NCI-H1930 (cell line): ENCODE data around the gene LMOD2.

Source experiments
- DNase-seq, 2 experiments: peaks; one replicate each; lab custom pipeline; 2025; lab: John Stamatoyannopoulos, UW

LMOD2 gene

DNA sequence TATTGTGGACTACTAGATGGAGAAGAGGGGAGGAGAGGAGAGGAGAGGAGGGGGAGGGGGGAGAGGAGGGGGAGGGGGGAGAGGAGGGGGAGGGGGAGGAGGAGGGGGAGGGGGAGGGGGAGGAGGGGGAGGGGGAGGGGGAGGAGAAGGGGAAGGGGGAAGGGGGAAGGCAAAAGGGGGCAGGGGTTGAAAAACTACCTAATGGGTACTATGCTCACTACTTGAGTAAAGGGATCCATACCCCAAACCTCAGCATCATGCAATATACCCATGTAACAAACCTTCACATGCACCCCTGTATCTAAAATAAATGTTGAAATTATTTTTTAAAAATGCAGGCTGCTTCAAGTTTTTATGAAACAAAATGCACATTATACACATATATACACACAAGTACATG is 15.1 kb upstream of the LMOD2 start:
- DNase-seq: no peak

DNA sequence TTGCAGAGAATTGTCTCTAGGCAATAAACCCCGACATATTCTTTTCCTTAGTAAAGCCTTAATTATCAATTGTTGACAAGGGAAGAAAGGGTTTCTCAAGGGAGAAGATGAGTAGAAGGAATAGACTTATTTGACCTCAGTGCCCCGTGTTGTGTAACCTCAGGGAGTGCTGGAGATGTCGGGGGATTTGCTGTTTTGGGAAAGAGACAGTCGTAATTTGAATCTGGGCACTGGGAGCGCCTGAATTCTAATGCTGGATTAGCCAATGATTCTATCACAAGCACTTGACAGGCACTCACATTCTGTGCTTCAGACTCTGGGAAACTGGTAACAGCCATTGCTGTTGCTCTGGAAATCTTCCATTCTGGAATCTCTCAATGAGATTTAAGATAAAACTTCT is 13.8 kb upstream of the LMOD2 start:
- DNase-seq: no peak

DNA sequence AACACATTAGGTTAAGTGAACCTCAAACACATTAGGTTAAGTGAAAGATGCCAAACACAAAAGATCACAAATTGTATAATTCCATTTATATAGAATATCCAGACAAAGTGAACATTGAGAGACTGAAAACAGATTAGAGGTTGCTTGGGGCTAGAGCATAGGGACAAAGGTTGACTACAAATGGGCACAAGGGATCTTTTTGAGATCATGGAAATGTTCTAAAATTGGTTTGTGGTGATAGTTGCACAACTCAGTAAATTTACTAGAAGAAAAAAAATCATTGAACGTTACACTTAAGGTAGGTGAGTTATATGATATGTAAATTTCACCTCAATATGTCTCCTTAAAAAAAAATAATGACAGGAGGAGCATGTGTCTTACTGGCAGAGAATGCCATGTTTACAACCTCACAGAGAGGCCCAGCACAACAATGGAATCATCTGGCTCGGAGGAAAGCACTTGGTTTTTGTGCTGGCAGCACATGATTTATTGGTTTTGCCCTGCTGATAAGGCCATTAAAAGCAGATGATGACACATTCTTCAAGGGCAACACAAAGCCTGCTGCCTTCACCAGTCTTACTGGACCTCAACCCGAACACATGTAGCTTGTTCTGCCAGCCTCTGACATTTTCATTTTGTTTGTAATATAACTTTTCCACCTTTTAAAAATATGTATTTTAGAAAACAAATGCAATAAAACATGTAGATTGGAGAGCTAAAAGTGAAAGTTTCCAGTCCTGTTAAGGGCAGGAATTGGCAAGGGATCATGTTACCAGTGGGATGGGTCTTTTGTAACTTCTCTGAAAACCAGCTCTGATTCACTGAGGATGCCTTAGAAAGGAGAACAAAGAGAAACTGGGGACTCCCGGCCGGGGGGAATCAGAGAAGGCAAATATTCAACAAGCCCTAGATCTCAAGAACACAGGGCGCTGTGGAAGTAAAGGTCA is 11.9 kb upstream of the LMOD2 start:
- DNase-seq: peak; percentile 47 to 62

DNA sequence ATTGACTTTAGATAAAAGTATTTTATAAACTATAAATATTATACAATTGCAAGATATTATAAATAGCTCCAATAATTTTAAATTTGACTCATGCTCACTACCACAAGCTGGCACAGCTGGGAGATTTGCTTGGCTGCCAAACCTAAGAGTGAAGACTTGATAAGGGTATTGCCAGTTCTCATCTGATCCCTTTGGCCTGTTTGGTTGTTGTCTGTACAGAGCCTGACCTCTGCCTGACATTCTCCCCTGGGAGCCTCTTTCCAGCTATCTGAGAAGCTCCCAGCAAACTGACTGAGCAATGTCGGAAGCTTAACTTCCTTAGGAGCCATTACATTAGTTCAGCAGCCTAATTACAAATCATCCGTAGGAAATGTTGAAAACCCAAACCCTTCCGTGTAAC is 10.2 kb upstream of the LMOD2 start:
- no peak for DNase-seq

DNA sequence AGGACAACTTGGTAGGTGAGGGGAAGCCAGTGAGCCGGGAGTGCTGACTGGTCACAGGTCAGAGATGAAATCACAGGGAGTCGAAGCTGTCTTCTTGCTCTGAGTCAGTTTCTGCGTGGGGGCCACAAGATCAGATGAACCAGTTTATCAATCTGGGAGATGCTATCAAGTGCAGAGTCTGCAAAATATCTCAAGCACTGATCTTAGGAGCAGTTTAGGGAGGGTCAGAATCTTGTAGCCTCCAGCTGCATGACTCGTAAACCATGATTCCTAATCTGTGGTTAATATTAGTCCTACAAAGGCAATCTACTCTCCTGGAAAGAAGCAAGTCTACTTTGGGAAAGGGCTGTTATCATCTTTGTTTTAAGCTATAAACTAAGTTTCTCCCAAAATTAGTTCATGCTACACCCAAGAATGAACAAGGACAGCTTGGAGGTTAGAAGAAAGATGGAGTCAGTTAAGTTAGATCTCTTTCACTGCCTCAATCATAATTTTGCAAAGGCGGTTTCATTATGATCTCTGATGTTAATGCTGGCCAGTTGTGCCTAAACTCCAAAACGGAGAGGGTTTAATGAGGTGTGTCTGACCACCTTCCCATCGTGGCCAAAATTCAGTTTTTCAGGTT is 8.4 kb upstream of the LMOD2 start:
- no peak for DNase-seq

DNA sequence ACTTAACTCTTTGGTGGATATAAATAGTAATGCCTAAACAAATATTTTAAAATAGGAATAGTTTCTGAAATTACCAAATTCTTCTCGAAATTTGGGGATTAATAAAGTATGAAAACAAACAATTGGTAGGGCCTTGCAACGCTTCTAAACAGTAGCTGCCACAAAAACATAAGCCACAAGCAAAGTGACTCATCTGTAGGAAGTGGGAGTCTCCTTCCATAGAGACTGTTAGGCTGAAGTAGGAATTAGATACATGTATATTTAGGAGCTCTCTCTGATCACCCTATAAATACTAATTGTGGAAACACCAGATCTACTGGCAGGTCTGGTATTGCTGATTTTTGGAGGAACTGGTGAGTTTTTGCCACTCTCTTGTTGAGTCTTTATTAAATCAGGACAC is 5.7 kb upstream of the LMOD2 start:
- DNase-seq: no peak

DNA sequence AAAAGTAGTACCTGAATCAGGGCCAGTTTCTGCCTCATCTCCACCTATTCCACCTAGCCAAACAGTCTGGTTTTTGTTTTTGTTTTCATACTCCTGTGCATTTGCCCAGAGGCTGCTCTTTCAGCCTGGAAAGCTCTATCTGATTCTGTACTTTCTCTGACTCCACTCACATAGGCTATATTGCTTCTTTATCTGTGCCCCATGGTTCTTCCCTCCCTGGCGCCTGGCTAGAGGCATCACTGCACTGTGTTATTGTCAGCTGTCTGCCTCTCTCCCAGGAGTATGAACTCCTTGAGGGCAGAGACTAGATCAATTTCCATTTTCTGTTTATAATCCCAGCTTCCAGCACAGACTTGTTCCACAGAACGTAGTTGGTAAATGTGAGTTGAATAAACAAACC is 5.1 kb upstream of the LMOD2 start:
- no peak for DNase-seq

DNA sequence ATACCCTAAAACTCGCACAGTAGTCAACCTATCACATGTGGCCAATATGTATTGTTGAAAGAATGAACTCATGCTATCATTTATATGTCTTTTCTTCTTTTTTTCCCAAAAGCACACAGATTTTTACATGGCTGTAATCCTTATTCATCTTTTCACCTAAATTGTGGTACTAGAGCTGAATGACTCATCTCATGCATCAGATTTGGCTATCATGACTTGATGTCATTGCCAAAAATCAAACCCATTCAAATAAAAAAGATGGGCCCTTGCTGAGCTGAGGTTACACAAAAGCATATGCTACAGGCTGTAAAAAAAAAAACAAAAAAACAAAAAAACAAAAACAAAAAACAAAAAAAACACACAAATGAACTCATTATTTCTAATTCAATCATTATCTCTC is 3.3 kb upstream of the LMOD2 start:
- no peak for DNase-seq

DNA sequence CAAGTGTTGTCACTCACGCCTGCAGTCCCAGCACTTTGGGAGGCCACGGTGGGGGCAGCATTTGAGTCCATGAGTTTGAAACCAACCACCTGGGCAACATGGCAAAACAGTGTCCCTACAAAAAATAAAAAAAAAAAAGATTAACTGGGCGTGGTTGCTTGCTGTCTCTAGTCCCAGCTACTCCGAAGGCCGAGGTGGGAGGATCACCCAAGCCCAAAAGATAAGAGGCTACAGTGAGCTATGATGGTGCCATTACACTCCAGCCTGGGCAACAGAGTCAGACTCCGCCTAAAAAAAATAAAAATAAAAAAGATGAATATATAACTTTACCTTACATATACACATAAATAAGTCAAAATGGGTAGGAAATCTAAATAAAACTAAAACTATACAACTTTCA is 2.5 kb upstream of the LMOD2 start:
- no peak for DNase-seq

DNA sequence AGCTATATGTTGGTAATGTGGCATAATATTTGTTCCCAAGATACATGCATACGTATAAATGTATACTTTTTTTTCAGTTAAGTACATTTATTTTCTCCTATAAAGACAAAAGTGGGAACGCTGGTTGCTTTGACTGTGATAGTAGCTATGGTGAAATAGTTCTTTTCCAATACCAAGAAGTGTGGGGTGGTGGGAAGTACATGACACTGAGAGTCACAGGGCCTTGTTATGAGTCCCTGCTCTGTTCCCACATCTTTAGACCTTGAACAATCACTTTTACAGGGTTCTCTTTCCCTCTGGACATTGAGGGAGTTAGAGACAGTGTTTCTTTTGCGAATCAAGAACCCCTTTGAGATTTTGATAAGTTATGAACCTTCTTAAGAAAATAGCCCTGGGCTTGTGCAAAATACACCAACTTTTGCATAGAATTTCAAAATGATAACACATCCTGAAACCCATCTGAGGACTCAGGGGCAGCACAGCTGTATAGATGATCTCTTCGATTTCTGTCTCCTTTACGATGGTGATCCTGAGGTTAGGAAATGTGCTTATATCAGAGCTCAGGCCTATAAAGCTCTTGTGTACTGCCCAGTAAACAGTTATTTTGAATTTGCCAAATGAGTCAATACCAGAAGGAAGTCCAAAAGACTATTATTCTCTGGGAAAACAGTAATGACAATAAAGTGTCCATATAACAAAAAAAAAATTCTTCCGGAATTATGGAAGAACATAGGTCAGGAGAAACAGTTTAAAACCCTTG is 1.1 kb downstream of the LMOD2 start:
- DNase-seq: no peak

DNA sequence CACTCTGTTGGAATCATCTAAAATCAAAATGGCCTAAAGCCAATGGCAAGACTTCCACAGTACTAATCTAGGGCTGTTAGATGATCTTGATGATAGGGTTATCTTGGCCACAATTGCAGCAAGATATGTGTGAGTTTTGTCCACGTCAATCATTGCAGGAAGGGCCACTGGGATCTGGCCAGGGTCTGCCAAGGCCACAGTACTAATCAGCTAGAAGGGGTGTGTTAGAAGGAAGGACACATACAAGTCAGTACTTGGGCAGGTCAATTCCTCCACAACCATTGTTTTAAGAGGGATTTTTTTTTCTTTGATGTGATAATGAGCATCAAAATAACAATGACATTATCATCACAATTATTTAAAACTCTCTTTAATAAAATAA is 1.6 kb downstream of the LMOD2 start:
- no peak for DNase-seq

DNA sequence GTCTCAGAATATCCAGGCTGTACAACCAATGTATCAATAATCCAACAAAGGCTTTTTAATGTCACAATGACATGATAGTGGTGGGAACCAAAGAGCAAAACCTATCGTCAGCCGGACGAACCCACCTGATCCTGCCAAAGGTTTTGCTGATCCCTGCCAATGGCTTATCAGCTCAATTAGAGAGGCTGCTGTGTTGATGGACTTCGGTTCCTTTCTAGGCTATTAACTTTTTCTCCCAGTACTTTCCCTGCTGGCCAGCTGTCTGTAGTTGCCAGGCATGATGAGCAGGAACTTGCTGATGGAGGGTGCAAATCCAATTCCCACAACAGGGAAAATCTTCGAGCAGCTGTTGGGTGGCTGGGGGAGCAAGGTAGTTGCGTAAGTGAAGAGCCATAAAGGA is 2.4 kb downstream of the LMOD2 start:
- DNase-seq: no peak

DNA sequence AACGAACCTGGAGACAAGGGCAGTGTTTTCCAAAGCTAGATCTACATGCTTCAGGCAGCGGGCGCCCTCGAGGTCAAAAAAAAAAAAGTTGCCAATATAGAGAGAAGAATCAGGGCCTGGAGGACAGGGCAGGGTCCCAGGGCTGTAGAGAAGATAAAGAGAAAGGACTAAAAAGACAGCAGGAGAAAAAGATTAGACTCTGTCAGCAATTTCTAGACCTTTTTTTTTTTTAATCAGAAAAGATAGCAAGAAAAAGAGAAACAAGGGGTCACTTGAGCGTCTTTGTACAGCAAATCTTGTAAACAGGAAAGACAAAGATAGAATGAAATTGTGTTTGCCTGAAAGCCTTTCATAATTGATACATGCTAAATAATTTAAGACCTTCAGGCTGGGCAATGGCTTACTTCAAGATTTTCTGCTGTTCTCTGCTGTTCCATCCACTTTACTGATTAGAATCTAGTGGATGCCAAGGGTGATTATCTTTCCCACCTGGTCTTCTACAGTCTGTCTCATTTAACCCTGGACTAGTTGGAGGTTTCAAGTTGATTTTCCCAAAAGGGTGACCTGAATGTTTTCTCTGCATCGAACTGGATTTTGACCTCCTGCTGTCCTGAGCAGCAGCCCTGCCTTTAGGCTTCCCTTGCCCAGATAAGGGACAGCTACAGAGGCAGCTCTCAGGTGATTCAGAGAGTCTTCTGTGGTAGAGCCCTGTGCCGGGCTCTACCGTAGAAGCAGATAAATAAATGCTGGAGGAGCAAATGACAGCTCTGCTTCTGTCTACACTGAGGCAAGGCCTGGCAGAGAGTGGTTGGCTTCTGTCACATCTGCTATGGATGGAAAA is 5.1 kb downstream of the LMOD2 start:
- DNase-seq: no peak

DNA sequence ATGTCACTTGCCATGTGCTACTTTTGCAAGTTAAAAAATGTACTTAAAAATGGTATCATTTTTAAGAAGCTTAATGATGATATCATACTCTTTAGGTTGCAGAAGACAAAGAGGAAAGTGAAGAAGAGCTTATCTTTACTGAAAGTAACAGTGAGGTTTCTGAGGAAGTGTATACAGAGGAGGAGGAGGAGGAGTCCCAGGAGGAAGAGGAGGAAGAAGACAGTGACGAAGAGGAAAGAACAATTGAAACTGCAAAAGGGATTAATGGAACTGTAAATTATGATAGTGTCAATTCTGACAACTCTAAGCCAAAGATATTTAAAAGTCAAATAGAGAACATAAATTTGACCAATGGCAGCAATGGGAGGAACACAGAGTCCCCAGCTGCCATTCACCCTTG is 6.1 kb downstream of the LMOD2 start:
- DNase-seq: no peak

DNA sequence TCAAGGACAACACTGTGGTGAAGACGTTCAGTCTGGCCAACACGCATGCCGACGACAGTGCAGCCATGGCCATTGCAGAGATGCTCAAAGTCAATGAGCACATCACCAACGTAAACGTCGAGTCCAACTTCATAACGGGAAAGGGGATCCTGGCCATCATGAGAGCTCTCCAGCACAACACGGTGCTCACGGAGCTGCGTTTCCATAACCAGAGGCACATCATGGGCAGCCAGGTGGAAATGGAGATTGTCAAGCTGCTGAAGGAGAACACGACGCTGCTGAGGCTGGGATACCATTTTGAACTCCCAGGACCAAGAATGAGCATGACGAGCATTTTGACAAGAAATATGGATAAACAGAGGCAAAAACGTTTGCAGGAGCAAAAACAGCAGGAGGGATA is 6.6 kb downstream of the LMOD2 start:
- DNase-seq: no peak

DNA sequence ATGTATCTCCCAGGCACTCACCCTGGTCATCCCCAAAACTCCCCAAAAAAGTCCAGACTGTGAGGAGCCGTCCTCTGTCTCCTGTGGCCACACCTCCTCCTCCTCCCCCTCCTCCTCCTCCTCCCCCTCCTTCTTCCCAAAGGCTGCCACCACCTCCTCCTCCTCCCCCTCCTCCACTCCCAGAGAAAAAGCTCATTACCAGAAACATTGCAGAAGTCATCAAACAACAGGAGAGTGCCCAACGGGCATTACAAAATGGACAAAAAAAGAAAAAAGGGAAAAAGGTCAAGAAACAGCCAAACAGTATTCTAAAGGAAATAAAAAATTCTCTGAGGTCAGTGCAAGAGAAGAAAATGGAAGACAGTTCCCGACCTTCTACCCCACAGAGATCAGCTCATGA is 7.1 kb downstream of the LMOD2 start:
- no peak for DNase-seq

DNA sequence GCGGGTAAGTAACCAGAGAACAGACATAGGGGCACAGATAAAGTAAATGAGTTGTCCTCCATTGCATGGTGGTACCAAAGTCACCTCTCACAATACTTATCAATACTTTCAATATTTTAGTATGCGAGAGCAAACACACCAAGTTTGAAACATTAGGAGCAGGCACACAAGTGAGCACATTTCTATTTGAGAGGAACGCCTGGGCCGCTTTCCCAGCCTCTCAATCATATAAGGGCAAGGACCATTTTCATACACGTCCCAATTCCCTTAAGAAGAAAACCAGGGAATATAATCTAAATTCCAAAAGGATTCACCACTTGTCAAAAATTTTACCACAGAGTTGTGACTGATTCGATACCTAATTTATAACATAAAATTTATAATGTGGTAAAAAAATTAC is 7.5 kb downstream of the LMOD2 start:
- DNase-seq: no peak

DNA sequence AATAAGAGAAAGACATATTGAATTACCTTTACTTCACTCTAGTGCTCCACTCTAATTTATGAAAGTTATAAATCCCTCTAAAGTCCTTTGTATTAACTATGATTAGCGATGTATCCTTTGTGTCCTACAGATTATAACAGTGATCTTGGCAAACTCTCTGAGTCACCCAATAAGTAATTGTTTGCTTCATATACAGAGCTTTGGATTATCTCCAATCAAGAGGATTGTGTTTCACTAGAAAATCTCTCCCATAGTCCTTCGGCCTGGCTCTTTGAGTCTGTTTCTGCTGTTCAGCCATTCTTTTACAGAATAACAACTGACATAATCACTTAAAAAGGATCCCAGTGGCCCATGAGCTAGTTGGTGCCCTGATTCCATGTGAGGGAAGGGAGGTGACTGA is 9.5 kb downstream of the LMOD2 start:
- DNase-seq: no peak

DNA sequence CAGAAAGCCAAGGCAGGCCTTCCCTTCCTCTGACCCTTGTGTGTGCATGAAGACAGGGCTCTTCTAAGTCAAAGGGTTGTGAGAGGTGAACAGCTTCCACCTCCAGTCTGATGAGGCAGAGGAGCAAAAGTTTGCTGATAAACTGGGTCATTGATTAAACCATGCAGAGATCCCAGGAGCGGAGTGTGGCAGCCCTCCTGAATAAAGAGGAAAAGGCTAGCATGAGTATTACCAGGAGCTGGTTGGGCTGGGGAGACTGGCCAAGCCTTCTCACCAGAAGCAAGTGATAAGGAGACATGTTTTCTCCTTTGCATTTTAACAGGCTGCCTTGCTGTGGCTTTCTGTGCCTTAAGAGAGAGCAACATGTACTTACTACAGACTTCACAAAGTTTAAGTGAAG is 10.2 kb downstream of the LMOD2 start:
- no peak for DNase-seq

DNA sequence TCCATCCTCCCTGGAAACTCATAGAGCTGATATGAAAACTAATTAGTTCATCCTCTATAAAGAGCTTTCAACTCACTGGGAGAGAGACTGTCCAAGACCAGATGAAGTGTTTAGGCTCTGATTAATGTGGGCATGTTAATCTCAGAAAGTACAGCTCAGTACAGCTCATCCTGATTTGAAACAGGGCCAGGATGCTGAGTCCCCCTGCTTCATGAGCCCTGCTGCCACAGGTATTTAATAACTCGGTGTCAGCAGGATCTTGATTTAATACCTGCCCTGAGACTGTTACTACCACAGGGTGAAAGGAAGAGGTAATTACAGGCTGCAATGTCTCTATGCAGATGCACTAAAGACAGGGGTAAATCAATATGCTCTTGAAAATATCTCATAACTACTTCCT is 10.8 kb downstream of the LMOD2 start:
- DNase-seq: no peak

DNA sequence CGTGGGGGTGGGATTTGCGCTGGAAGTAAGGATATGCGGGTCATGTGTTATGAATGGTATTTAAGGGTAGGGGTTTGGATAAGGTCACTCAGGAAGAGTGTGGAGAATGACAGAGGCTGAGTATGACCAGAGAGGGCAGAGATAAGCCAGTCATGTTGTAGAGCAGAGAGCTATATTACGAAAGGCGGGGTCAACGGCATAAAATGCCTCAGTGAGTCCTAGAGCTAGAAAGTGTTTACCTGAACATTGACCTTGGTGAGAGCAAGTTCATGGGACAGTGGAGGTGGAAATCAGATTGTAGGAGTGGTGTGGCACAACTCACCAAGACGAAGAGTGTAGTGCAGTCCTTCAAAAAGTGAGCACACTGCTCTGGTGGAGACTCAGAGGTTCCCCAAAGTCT is 13.8 kb downstream of the LMOD2 start:
- DNase-seq: no peak

DNA sequence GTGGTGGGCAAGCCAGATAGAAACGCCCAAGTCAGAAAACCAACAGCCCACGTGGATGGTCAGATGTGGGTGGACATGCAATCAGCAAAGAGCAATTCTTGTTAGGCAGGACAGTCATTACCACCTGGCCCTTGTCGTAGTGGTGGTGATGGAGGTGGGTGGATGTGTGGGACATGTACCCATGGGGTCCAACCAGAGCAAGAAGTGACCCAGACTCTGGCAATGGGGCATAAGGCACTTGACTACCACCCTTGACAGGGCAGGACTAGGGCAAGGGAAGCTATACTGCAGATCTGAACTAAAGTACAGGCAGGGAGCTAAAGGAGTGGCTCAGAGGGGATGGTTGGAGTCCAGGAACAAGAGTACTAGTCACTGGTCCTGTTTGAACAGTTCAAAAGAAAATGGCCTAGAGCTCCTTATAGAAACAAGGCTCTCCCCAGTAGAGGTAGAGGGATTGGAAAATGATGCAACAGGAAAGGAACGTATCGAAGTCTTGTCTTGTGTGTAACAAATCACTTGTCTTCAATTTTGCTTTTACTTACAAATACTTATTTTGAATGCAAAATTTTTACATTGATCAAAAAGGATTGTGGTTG is 17.6 kb downstream of the LMOD2 start:
- no peak for DNase-seq
